Naive B cell (primary cell): Measurements from ENCODE around the gene DMRTB1. TPM values are rescaled to one million over a fixed set of nuclear protein-coding genes. Genes with fewer than 3 reads are reported as not detected.

ENCODE experiments used
- ATAC-seq, 2 donors: fragments of 150-1000 bp; cut with Tn5 transposase; 2 replicates each; pipeline ENCODE4 v1.10.0; 2021; ENCODE audit warnings: low read depth in 2 of 2, mild to moderate bottlenecking in 2 of 2, moderate library complexity in 2 of 2
- DNase-seq: peaks from one replicate; pipeline ENCODE4 v3.0.0; 2022
- H3K27ac Mint-ChIP-seq, 6 donors: one replicate each; pipeline ENCODE4 v1.8.0; 2020 to 2022; ENCODE audit warnings: mild to moderate bottlenecking in 6 of 6, mixed read lengths in 6 of 6, moderate library complexity in 5 of 6, inconsistent platforms in 2 of 6
- H3K27me3 Mint-ChIP-seq, 3 donors: one replicate each; pipeline ENCODE4 v1.8.0; 2021 to 2022; ENCODE audit warnings: mixed read lengths in 3 of 3, mild to moderate bottlenecking in 1 of 3
- H3K36me3 Mint-ChIP-seq, 2 donors: one replicate each; pipeline ENCODE4 v1.8.0; 2020 to 2022; ENCODE audit warnings: mixed read lengths in 2 of 2, inconsistent platforms in 1 of 2, mild to moderate bottlenecking in 1 of 2
- H3K4me1 Mint-ChIP-seq, 3 donors: one replicate each; pipeline ENCODE4 v1.8.0; 2020 to 2022; ENCODE audit warnings: mixed read lengths in 3 of 3, inconsistent platforms in 1 of 3, mild to moderate bottlenecking in 1 of 3, moderate library complexity in 1 of 3
- H3K4me3 Mint-ChIP-seq, 8 donors: one replicate each; pipeline ENCODE4 v1.8.0; 2020 to 2022; ENCODE audit warnings: mild to moderate bottlenecking in 8 of 8, mixed read lengths in 8 of 8, moderate library complexity in 8 of 8, inconsistent platforms in 2 of 8
- H3K9me3 Mint-ChIP-seq, 7 donors: one replicate each; pipeline ENCODE4 v1.8.0; 2020 to 2022; ENCODE audit warnings: mixed read lengths in 7 of 7, mild to moderate bottlenecking in 5 of 7, inconsistent platforms in 2 of 7, moderate library complexity in 1 of 7
- polyA plus RNA-seq, 6 donors: library from polyadenylated mRNA; unstranded; fragments of 300-500 nt; fragmentation: Illumina TruSeq; gene quantifications; one replicate each; pipeline ENCODE4 v1.2.3, GENCODE V29; 2021; ENCODE audit warnings: low read depth in 6 of 6

The DMRTB1 gene
- polyA plus RNA-seq, 6 donors from 2014 or later = not detected

GRCh38 chr1:53477651-53478501, 18.7 kb downstream of the DMRTB1 start:
- DNase-seq (no peak), ATAC-seq (no peak)
- Mint-ChIP-seq H3K36me3 (no peaks in the 10 kb centered on the region), H3K27me3 (peaks cover 12 to 28% (median 24%) of the 10 kb centered on the region in 3 donors), H3K4me3 (no peak overlapping the region), H3K27ac (no peak overlapping the region), H3K4me1 (no peaks in the 10 kb centered on the region), H3K9me3 (peaks cover 0 to 3% (median 0%) of the 10 kb centered on the region in 7 donors)

GRCh38 chr1:53478502-53478818, 19.3 kb downstream of the DMRTB1 start:
- Mint-ChIP-seq H3K9me3 (peaks cover 0 to 3% (median 0%) of the 10 kb centered on the region in 7 donors), H3K27ac (no peak overlapping the region), H3K36me3 (no peaks in the 10 kb centered on the region), H3K4me1 (no peaks in the 10 kb centered on the region), H3K4me3 (no peak overlapping the region), H3K27me3 (peaks cover 12 to 28% (median 28%) of the 10 kb centered on the region in 3 donors)
- no peak for DNase-seq
- no peak for ATAC-seq

- Mint-ChIP-seq H3K9me3 (peaks cover 0 to 3% (median 0%) of the 10 kb centered on the region in 7 donors), H3K4me1 (peaks cover 0 to 8% (median 6%) of the 10 kb centered on the region in 3 donors), H3K36me3 (no peaks in the 10 kb centered on the region), H3K27ac (no peak overlapping the region), H3K27me3 (peaks cover 23 to 48% (median 44%) of the 10 kb centered on the region in 3 donors), H3K4me3 (no peak overlapping the region)
- DNase-seq (no peak), ATAC-seq (no peak)
These were observed 21.5 kb downstream of the DMRTB1 start for GRCh38 chr1:53480678-53481077.

GRCh38 chr1:53481456-53481855, 22.3 kb downstream of the DMRTB1 start:
- H3K27ac Mint-ChIP-seq = no peak overlapping the region
- peaks cover 0 to 3% (median 0%) of the 10 kb centered on the region in 7 donors for H3K9me3 Mint-ChIP-seq
- DNase-seq = no peak
- peaks cover 0 to 8% (median 6%) of the 10 kb centered on the region in 3 donors for H3K4me1 Mint-ChIP-seq
- no peak for ATAC-seq
- no peaks in the 10 kb centered on the region for H3K36me3 Mint-ChIP-seq
- H3K27me3 Mint-ChIP-seq = peaks cover 26 to 55% (median 36%) of the 10 kb centered on the region in 3 donors
- H3K4me3 Mint-ChIP-seq = no peak overlapping the region

GRCh38 chr1:53482441-53483153, 23.4 kb downstream of the DMRTB1 start:
- H3K9me3 Mint-ChIP-seq = peaks cover 0 to 3% (median 0%) of the 10 kb centered on the region in 7 donors
- no peak overlapping the region for H3K27ac Mint-ChIP-seq
- H3K4me1 Mint-ChIP-seq = peaks cover 0 to 8% (median 6%) of the 10 kb centered on the region in 3 donors
- no peak overlapping the region for H3K4me3 Mint-ChIP-seq
- DNase-seq (no peak), ATAC-seq (no peak)
- H3K27me3 Mint-ChIP-seq = peaks cover 28 to 55% (median 33%) of the 10 kb centered on the region in 3 donors
- H3K36me3 Mint-ChIP-seq = no peaks in the 10 kb centered on the region

GRCh38 chr1:53483170-53483569, 24.0 kb downstream of the DMRTB1 start:
- ATAC-seq = no peak

GRCh38 chr1:53483656-53484055, 24.5 kb downstream of the DMRTB1 start:
- Mint-ChIP-seq H3K4me3 (no peak overlapping the region), H3K9me3 (peaks cover 0 to 3% (median 0%) of the 10 kb centered on the region in 7 donors), H3K4me1 (peaks cover 0 to 8% (median 6%) of the 10 kb centered on the region in 3 donors), H3K27ac (no peak overlapping the region), H3K27me3 (peaks cover 20 to 66% (median 39%) of the 10 kb centered on the region in 3 donors), H3K36me3 (no peaks in the 10 kb centered on the region)
- ATAC-seq = no peak
- DNase-seq = no peak

More at GRCh38 chr1:53483170-53483569, 24.0 kb downstream of the DMRTB1 start:
- H3K27me3 Mint-ChIP-seq = peaks cover 24 to 61% (median 38%) of the 10 kb centered on the region in 3 donors
- no peak overlapping the region for H3K4me3 Mint-ChIP-seq
- DNase-seq = no peak
- H3K27ac Mint-ChIP-seq = no peak overlapping the region
- no peaks in the 10 kb centered on the region for H3K36me3 Mint-ChIP-seq
- H3K9me3 Mint-ChIP-seq = peaks cover 0 to 3% (median 0%) of the 10 kb centered on the region in 7 donors
- H3K4me1 Mint-ChIP-seq = peaks cover 0 to 8% (median 6%) of the 10 kb centered on the region in 3 donors

- ATAC-seq = no peak
- no peak for DNase-seq
- Mint-ChIP-seq H3K27ac (no peak overlapping the region), H3K36me3 (no peaks in the 10 kb centered on the region), H3K4me1 (peaks cover 0 to 8% (median 6%) of the 10 kb centered on the region in 3 donors), H3K9me3 (peaks cover 0 to under 1% (median 0%) of the 10 kb centered on the region in 7 donors), H3K4me3 (no peak overlapping the region), H3K27me3 (peaks cover 18 to 69% (median 47%) of the 10 kb centered on the region in 3 donors)
These were observed 25.7 kb downstream of the DMRTB1 start for GRCh38 chr1:53484705-53485477.

GRCh38 chr1:53485478-53486394, 26.5 kb downstream of the DMRTB1 start:
- DNase-seq = peak; percentile 8
- peaks cover 16 to 71% (median 52%) of the 10 kb centered on the region in 3 donors for H3K27me3 Mint-ChIP-seq
- peak overlapping the region in 1 of 6 donors; percentile 3 for H3K27ac Mint-ChIP-seq
- H3K4me1 Mint-ChIP-seq = peaks cover 0 to 8% (median 6%) of the 10 kb centered on the region in 3 donors
- H3K9me3 Mint-ChIP-seq = no peaks in the 10 kb centered on the region
- ATAC-seq = peak in 1 of 2 donors; percentile 35
- no peaks in the 10 kb centered on the region for H3K36me3 Mint-ChIP-seq
- no peak overlapping the region for H3K4me3 Mint-ChIP-seq

- no peaks in the 10 kb centered on the region for H3K9me3 Mint-ChIP-seq
- peaks cover 0 to 8% (median 6%) of the 10 kb centered on the region in 3 donors for H3K4me1 Mint-ChIP-seq
- peak overlapping the region in 1 of 6 donors; percentile 67 for H3K27ac Mint-ChIP-seq
- no peak for DNase-seq
- H3K4me3 Mint-ChIP-seq = no peak overlapping the region
- H3K27me3 Mint-ChIP-seq = peaks cover 19 to 70% (median 57%) of the 10 kb centered on the region in 3 donors
- H3K36me3 Mint-ChIP-seq = no peaks in the 10 kb centered on the region
- ATAC-seq = no peak
These were observed 27.3 kb downstream of the DMRTB1 start for GRCh38 chr1:53486395-53487026.

GRCh38 chr1:53490351-53490750, 31.2 kb downstream of the DMRTB1 start:
- Mint-ChIP-seq H3K4me1 (peaks cover 0 to 2% (median under 1%) of the 10 kb centered on the region in 3 donors), H3K27me3 (peaks cover 11 to 47% (median 31%) of the 10 kb centered on the region in 3 donors), H3K36me3 (no peaks in the 10 kb centered on the region), H3K9me3 (no peaks in the 10 kb centered on the region), H3K4me3 (no peak overlapping the region), H3K27ac (no peak overlapping the region)
- ATAC-seq = no peak
- no peak for DNase-seq
